DND-41 (cell line): ENCODE data around the gene FAIM.

Source experiments
- ATAC-seq: fragments of 200-7000 bp; cut with Tn5 transposase; 3 replicates; pipeline ENCODE4 v1.9.1; 2021; ENCODE audit warnings: low read depth; ENCODE audit not compliant: insufficient read depth
- DNase-seq: peaks from one replicate; pipeline ENCODE4 v3.0.0-alpha.2; 2020
- H2AFZ ChIP-seq: 2 replicates; pipeline ENCODE4 v1.6.0; 2012; ENCODE audit warnings: low read depth, low read length
- H3K27ac ChIP-seq: 2 replicates; pipeline ENCODE4 v1.5.1; 2012; ENCODE audit warnings: low read length, inconsistent platforms
- H3K27me3 ChIP-seq: fragments of 200-600 bp; sonication (generic); 2 replicates; pipeline ENCODE4 v1.6.0; 2012; ENCODE audit warnings: low read length, mild to moderate bottlenecking, inconsistent platforms; ENCODE audit not compliant: insufficient read depth, poor library complexity
- H3K36me3 ChIP-seq: 2 replicates; pipeline ENCODE4 v1.5.1; 2012; ENCODE audit warnings: low read length, inconsistent platforms; ENCODE audit not compliant: insufficient read depth
- H3K4me1 ChIP-seq: 2 replicates; pipeline ENCODE4 v1.5.1; 2012; ENCODE audit warnings: mild to moderate bottlenecking, low read length; ENCODE audit not compliant: insufficient read depth
- H3K4me2 ChIP-seq: 2 replicates; pipeline ENCODE4 v1.6.0; 2012; ENCODE audit warnings: mild to moderate bottlenecking, moderate library complexity, low read length, inconsistent platforms; ENCODE audit not compliant: insufficient read depth
- H3K4me3 ChIP-seq, 2 experiments: fragments of 200-600 bp in 1 of 2; shearing (Covaris generic) in 1 of 2; 2 replicates each; pipeline ENCODE4 v1.5.1; 2012 to 2016; ENCODE audit warnings: inconsistent platforms in 2 of 2, low read length in 2 of 2, mild to moderate bottlenecking in 2 of 2, low read depth in 1 of 2, moderate library complexity in 1 of 2
- H3K79me2 ChIP-seq: 2 replicates; pipeline ENCODE4 v1.6.0; 2012; ENCODE audit warnings: low read length, inconsistent platforms; ENCODE audit not compliant: insufficient read depth
- H3K9ac ChIP-seq: 2 replicates; pipeline ENCODE4 v1.6.0; 2012; ENCODE audit warnings: low read depth, mild to moderate bottlenecking, inconsistent platforms, low read length, moderate library complexity
- H3K9me3 ChIP-seq: 2 replicates; pipeline ENCODE4 v1.5.1; 2012; ENCODE audit warnings: low read length, moderate library complexity, mild to moderate bottlenecking, inconsistent platforms; ENCODE audit not compliant: insufficient read depth, severe bottlenecking
- H4K20me1 ChIP-seq: 2 replicates; pipeline ENCODE4 v1.6.0; 2012; ENCODE audit warnings: low read length; ENCODE audit not compliant: insufficient read depth
- EZH2 ChIP-seq: IDR thresholded peaks from 3 replicates; pipeline ENCODE4 v1.6.1; 2012; ENCODE audit warnings: borderline replicate concordance, low read depth, mild to moderate bottlenecking, moderate library complexity, low read length, inconsistent platforms; ENCODE audit not compliant: severe bottlenecking
- TF ChIP-seq, protein P1 (sequence below): IDR thresholded peaks from 2 replicates; pipeline ENCODE4 v1.5.1; 2012; ENCODE audit warnings: borderline replicate concordance, low read length, moderate library complexity, mild to moderate bottlenecking; ENCODE audit not compliant: poor library complexity, severe bottlenecking; ENCODE audit errors: extremely low read depth

The FAIM gene

DNA sequence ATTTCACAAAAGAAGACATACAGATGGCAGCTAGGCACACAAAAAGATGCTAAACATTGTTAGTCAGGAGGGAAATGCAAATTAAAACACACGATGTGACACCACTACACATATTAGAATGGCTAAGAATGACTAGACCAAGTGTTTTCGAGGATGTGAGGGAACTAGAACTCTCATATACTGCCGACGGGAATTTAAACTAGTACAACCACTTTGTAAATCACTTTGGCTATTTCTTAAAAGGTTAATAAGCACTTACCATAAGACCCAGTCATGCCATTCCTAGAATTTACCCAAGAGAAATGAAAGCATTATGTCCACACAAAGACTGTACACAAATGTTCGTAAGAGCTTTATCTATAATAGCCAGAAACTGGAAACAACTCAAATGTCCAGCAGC is 20.1 kb upstream of the FAIM start:
- no peak overlapping the region for H3K27ac ChIP-seq
- H3K79me2 ChIP-seq: peaks cover 87% of the 10 kb centered on the region
- DNase-seq (no peak), ATAC-seq (no peak)
- no peak overlapping the region for H2AFZ ChIP-seq
- no peak overlapping the region for H3K9ac ChIP-seq
- peaks cover 13% of the 10 kb centered on the region for H3K36me3 ChIP-seq
- no peaks in the 10 kb centered on the region for H3K9me3 ChIP-seq
- H3K4me2 ChIP-seq: 0 out of 2 replicates have a peak overlapping the region, but pooled peaks have one; percentile 38
- TF ChIP-seq EZH2: no peak
- TF ChIP-seq, protein P1, sequence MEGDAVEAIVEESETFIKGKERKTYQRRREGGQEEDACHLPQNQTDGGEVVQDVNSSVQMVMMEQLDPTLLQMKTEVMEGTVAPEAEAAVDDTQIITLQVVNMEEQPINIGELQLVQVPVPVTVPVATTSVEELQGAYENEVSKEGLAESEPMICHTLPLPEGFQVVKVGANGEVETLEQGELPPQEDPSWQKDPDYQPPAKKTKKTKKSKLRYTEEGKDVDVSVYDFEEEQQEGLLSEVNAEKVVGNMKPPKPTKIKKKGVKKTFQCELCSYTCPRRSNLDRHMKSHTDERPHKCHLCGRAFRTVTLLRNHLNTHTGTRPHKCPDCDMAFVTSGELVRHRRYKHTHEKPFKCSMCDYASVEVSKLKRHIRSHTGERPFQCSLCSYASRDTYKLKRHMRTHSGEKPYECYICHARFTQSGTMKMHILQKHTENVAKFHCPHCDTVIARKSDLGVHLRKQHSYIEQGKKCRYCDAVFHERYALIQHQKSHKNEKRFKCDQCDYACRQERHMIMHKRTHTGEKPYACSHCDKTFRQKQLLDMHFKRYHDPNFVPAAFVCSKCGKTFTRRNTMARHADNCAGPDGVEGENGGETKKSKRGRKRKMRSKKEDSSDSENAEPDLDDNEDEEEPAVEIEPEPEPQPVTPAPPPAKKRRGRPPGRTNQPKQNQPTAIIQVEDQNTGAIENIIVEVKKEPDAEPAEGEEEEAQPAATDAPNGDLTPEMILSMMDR: no peak
- peaks cover 40% of the 10 kb centered on the region; the same call in 1 of the 2 replicates for H3K4me1 ChIP-seq
- H3K4me3 ChIP-seq: no peak overlapping the region
- H4K20me1 ChIP-seq: no peaks in the 10 kb centered on the region
- H3K27me3 ChIP-seq: no peaks in the 10 kb centered on the region

DNA sequence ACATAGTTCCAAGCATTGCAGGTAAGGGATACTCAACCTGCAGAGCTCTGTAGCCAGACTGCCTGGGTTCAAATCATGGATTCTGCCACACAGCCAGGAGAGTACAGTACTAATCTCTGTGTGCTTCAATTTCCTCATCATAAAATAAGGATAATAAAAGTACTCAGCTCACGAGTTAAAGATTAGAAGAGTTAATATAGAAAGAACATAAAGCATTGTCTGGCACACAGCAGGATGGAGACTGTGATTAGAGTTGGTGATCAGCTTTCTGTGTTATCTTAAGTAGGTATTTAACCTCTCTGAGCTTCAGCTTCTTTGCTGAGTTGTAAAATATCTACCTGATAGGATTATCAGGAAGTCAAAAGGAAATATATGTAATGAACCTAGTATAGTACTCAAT is 17.2 kb upstream of the FAIM start:
- H3K79me2 ChIP-seq: peaks cover 66% of the 10 kb centered on the region
- TF ChIP-seq EZH2: no peak
- TF ChIP-seq, protein P1: no peak
- H3K27me3 ChIP-seq: no peaks in the 10 kb centered on the region
- H3K4me1 ChIP-seq: peaks cover 51% of the 10 kb centered on the region
- no peak overlapping the region for H3K9ac ChIP-seq
- H3K9me3 ChIP-seq: no peaks in the 10 kb centered on the region
- DNase-seq (no peak), ATAC-seq (no peak)
- H2AFZ ChIP-seq: no peak overlapping the region
- no peak overlapping the region for H3K27ac ChIP-seq
- H3K4me2 ChIP-seq: peak overlapping the region; percentile 92; the same call in 1 of the 2 replicates
- H3K4me3 ChIP-seq: no peak overlapping the region
- H3K36me3 ChIP-seq: peaks cover 13% of the 10 kb centered on the region
- no peaks in the 10 kb centered on the region for H4K20me1 ChIP-seq

DNA sequence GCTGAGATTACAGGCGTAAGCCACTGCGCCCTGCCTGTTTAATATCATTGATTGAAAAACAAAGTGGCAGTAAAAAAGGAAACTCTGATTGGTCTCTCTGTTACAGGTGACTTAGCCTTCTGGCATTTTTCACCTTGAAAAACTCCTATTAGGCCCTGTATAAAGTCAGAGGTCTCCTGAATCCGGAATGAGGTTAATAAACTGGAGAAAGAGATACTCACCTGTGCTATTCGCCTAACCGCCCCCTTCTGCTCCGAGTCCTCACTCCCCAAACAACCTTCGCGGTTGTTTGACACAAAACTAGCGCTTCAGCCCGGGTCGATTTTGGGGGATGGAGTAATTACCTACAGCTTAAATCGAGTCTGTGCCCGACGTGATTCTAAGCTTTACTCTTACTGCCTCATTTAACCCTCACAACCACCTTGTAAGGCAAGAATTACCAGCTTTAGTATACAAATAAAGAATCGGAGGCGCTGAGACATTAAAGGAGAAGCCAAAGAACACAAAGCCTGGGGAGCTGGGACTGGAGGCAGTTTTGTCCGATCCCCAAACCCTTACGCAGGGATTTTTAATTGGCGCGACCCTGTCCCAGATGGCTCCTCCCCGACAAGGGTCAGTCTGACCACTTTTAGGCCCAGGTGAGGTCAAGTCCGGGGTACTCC is 15.0 kb upstream of the FAIM start:
- Histone ChIP-seq H2AFZ (peak overlapping the region; percentile 89), H3K79me2 (peaks cover 43% of the 10 kb centered on the region), H3K9ac (peak overlapping the region; percentile 65), H3K27ac (peak overlapping the region; percentile 86), H3K4me3 (peak overlapping the region; percentile 53 to 67), H3K36me3 (peaks cover 13% of the 10 kb centered on the region), H3K27me3 (no peaks in the 10 kb centered on the region), H3K4me1 (peaks cover 50% of the 10 kb centered on the region), H4K20me1 (no peaks in the 10 kb centered on the region), H3K9me3 (peaks cover 2% of the 10 kb centered on the region), H3K4me2 (peak overlapping the region; percentile 92)
- no peak for DNase-seq
- ATAC-seq: no peak
- TF ChIP-seq, protein P1: no peak
- no peak for TF ChIP-seq EZH2
